Natural killer cell (primary cell): ENCODE results near the gene ZFYVE19. TPM values are rescaled to one million over a fixed set of nuclear protein-coding genes. Genes with fewer than 3 reads are reported as not detected.

Source experiments
- ATAC-seq, 3 donors: fragments of 150-1000 bp in 2 of 3; fragments of 200-7000 bp in 1 of 3; cut with Tn5 transposase; 1 replicate in 1 of 3; 2 replicates in 2 of 3; pipeline ENCODE4 v1.10.0; 2021; ENCODE audit warnings: mild to moderate bottlenecking in 2 of 3, moderate library complexity in 2 of 3
- DNase-seq, 2 donors: peaks; one replicate each; pipeline versions ENCODE4 v3.0.0 to v3.0.0-alpha.2; 2013 to 2021; ENCODE audit warnings: mixed read lengths in 1 of 2
- H3K27ac ChIP-seq: one replicate; pipeline ENCODE4 v1.5.1; 2013; ENCODE audit warnings: mild to moderate bottlenecking, low read length
- H3K27me3 ChIP-seq: one replicate; pipeline ENCODE4 v1.6.1; 2013; ENCODE audit warnings: low read length; ENCODE audit not compliant: control insufficient read depth, insufficient read depth
- H3K36me3 ChIP-seq: one replicate; pipeline ENCODE4 v1.6.1; 2013; ENCODE audit warnings: low read length; ENCODE audit not compliant: control insufficient read depth, insufficient read depth
- H3K4me1 ChIP-seq: one replicate; pipeline ENCODE4 v1.6.1; 2013; ENCODE audit warnings: low read length; ENCODE audit not compliant: control insufficient read depth, insufficient read depth
- H3K4me3 ChIP-seq: one replicate; pipeline ENCODE4 v1.5.1; 2013; ENCODE audit warnings: low read length
- H3K9me3 ChIP-seq: one replicate; pipeline ENCODE4 v1.6.1; 2013; ENCODE audit warnings: low read length; ENCODE audit not compliant: control insufficient read depth, insufficient read depth
- H3K27ac Mint-ChIP-seq, 2 donors: one replicate each; pipeline ENCODE4 v1.8.0; 2022; ENCODE audit warnings: mild to moderate bottlenecking in 2 of 2, mixed read lengths in 2 of 2, moderate library complexity in 1 of 2
- H3K27me3 Mint-ChIP-seq, 2 donors: one replicate each; pipeline ENCODE4 v1.8.0; 2022; ENCODE audit warnings: low read depth in 2 of 2, mixed read lengths in 2 of 2
- H3K36me3 Mint-ChIP-seq: one replicate; pipeline ENCODE4 v1.8.0; 2022; ENCODE audit warnings: mixed read lengths
- H3K4me1 Mint-ChIP-seq, 2 donors: one replicate each; pipeline ENCODE4 v1.8.0; 2022; ENCODE audit warnings: mixed read lengths in 2 of 2
- H3K4me3 Mint-ChIP-seq: one replicate; pipeline ENCODE4 v1.8.0; 2022; ENCODE audit warnings: mild to moderate bottlenecking, moderate library complexity, mixed read lengths
- H3K9me3 Mint-ChIP-seq, 2 donors: one replicate each; pipeline ENCODE4 v1.8.0; 2022; ENCODE audit warnings: mixed read lengths in 2 of 2
- WGBS: methylation state at CpG from one replicate; pipeline ENCODE4 v1.1.7; 2013; ENCODE audit warnings: missing lambda C conversion rate; ENCODE audit not compliant: insufficient coverage; 5-methylcytosine and 5-hydroxymethylcytosine counted together
- intact Hi-C: fragments of 100-400 bp; cut with micrococcal nuclease; formaldehyde crosslinking; loops from one replicate; pipeline ENCODE4 v1.14.2; 2022
- total RNA-seq, 4 donors: library from RNA; stranded (reverse); fragments of 120-200 nt in 1 of 4; gene quantifications; one replicate each; pipeline versions ENCODE4 v1.2.3 to v1.2.4, GENCODE V29; 2013 to 2022
- TF ChIP-seq, protein P1 (sequence below): fragments of 200-600 bp; IDR thresholded peaks from one replicate; pipeline ENCODE4 v1.8.0; 2022; ENCODE audit warnings: antibody characterized with exemption

Gene ZFYVE19
- total RNA-seq, 3 donors from 2014 or later (not counting 1 experiment from before 2014, with no cell fraction given) = 16.4 to 19.7 (median 18.5) TPM

DNA sequence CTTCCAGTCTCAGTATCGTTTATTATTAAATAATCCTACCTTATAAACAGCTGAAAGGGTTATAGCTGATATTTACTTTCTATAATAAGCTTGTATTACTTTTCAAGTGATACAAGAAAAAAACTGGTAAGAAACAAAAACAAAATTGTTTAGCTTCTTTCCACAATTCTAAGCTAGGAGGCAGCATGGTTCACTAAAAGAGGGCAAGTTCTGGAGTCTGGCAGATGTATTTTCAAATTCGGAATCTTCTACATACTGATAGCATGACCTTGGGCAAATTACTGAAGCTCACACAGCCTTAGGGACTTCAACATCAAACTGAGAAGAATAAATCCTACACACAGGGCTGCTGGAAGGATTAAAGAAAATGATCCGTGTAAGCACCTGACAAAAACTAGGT is 21.7 kb upstream of the ZFYVE19 start:
- no peak overlapping the region for H3K27ac ChIP-seq
- H3K36me3 ChIP-seq = no peaks in the 10 kb centered on the region
- H3K4me3 Mint-ChIP-seq = no peak overlapping the region
- 100% methylated on average over 2 of the region's 3 CpGs for WGBS
- intact Hi-C loops = no loop called here
- H3K4me1 ChIP-seq = peaks cover 26% of the 10 kb centered on the region
- no peaks in the 10 kb centered on the region for H3K9me3 Mint-ChIP-seq
- no peaks in the 10 kb centered on the region for H3K27me3 Mint-ChIP-seq
- DNase-seq = no peak
- H3K4me3 ChIP-seq = no peak overlapping the region
- ATAC-seq = no peak
- no peaks in the 10 kb centered on the region for H3K36me3 Mint-ChIP-seq
- TF ChIP-seq, protein P1, sequence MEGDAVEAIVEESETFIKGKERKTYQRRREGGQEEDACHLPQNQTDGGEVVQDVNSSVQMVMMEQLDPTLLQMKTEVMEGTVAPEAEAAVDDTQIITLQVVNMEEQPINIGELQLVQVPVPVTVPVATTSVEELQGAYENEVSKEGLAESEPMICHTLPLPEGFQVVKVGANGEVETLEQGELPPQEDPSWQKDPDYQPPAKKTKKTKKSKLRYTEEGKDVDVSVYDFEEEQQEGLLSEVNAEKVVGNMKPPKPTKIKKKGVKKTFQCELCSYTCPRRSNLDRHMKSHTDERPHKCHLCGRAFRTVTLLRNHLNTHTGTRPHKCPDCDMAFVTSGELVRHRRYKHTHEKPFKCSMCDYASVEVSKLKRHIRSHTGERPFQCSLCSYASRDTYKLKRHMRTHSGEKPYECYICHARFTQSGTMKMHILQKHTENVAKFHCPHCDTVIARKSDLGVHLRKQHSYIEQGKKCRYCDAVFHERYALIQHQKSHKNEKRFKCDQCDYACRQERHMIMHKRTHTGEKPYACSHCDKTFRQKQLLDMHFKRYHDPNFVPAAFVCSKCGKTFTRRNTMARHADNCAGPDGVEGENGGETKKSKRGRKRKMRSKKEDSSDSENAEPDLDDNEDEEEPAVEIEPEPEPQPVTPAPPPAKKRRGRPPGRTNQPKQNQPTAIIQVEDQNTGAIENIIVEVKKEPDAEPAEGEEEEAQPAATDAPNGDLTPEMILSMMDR = no peak
- H3K27me3 ChIP-seq = no peaks in the 10 kb centered on the region
- H3K4me1 Mint-ChIP-seq = peaks cover 37 to 38% of the 10 kb centered on the region in 2 donors
- no peaks in the 10 kb centered on the region for H3K9me3 ChIP-seq
- no peak overlapping the region for H3K27ac Mint-ChIP-seq

- peak overlapping the region in 1 of 2 donors; percentile 79 for H3K27ac Mint-ChIP-seq
These were observed 21.1 kb upstream of the ZFYVE19 start for GRCh38 chr15:40785814-40786213.

GRCh38 chr15:40787344-40787841 is 19.5 kb upstream of the ZFYVE19 start:
- peak overlapping the region; percentile 56 for H3K27ac ChIP-seq
- DNase-seq (peak in 1 of 2 donors; percentile 63), ATAC-seq (peak; percentile 46 to 54 (median 53))
- peaks cover 26% of the 10 kb centered on the region for H3K4me1 ChIP-seq
- intact Hi-C loops = no loop called here
- no peaks in the 10 kb centered on the region for H3K9me3 ChIP-seq
- 12% methylated on average over 4 of the region's 4 CpGs for WGBS
- H3K4me3 ChIP-seq = no peak overlapping the region
- H3K4me1 Mint-ChIP-seq = peaks cover 36 to 40% of the 10 kb centered on the region in 2 donors
- H3K4me3 Mint-ChIP-seq = peak overlapping the region; percentile 32
- H3K36me3 Mint-ChIP-seq = no peaks in the 10 kb centered on the region
- TF ChIP-seq, protein P1 = no peak
- no peaks in the 10 kb centered on the region for H3K27me3 ChIP-seq
- no peaks in the 10 kb centered on the region for H3K9me3 Mint-ChIP-seq
- no peaks in the 10 kb centered on the region for H3K27me3 Mint-ChIP-seq
- peak overlapping the region; percentile 79 to 87 for H3K27ac Mint-ChIP-seq
- peaks cover 5% of the 10 kb centered on the region for H3K36me3 ChIP-seq

More at GRCh38 chr15:40785814-40786213, 21.1 kb upstream of the ZFYVE19 start:
- TF ChIP-seq, protein P1 = no peak
- no peaks in the 10 kb centered on the region for H3K36me3 Mint-ChIP-seq
- H3K9me3 Mint-ChIP-seq = no peaks in the 10 kb centered on the region
- H3K9me3 ChIP-seq = no peaks in the 10 kb centered on the region
- no peaks in the 10 kb centered on the region for H3K36me3 ChIP-seq
- H3K4me3 Mint-ChIP-seq = no peak overlapping the region
- H3K27me3 Mint-ChIP-seq = no peaks in the 10 kb centered on the region
- intact Hi-C loops = no loop called here
- ATAC-seq (no peak), DNase-seq (no peak)
- WGBS = 100% methylated on average over 1 of the region's 2 CpGs
- H3K27ac ChIP-seq = no peak overlapping the region
- no peak overlapping the region for H3K4me3 ChIP-seq
- H3K4me1 ChIP-seq = peaks cover 26% of the 10 kb centered on the region
- no peaks in the 10 kb centered on the region for H3K27me3 ChIP-seq
- H3K4me1 Mint-ChIP-seq = peaks cover 37 to 38% of the 10 kb centered on the region in 2 donors

DNA sequence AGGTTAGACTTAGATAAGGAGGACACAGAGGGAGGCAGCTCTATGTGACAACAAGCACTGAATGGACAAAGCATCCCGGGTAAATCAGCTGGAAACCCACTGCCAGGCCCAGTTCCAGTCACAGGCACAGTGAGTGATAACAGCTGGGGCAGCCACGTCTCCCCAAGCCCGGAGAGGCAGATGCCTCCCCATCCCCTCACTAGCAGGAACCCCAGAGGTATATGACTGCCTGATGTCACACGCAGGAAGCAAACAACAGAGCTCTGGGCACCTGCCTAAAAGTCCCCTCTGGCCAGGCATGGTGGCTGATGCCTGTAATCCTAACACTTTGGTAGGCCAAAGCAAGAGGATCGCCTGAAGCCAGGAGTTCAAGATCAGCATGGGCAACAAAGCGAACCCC is 18.9 kb upstream of the ZFYVE19 start:
- Histone ChIP-seq H3K36me3 (peaks cover 7% of the 10 kb centered on the region), H3K4me3 (no peak overlapping the region), H3K27me3 (no peaks in the 10 kb centered on the region), H3K9me3 (no peaks in the 10 kb centered on the region), H3K4me1 (peaks cover 26% of the 10 kb centered on the region), H3K27ac (peak overlapping the region; percentile 56)
- TF ChIP-seq, protein P1 = no peak
- H3K27ac Mint-ChIP-seq = peak overlapping the region; percentile 79 to 87
- intact Hi-C loops = no loop called here
- peaks cover 31 to 35% of the 10 kb centered on the region in 2 donors for H3K4me1 Mint-ChIP-seq
- no peak for DNase-seq
- no peaks in the 10 kb centered on the region for H3K36me3 Mint-ChIP-seq
- no peak overlapping the region for H3K4me3 Mint-ChIP-seq
- no peaks in the 10 kb centered on the region for H3K27me3 Mint-ChIP-seq
- ATAC-seq = peak in 1 of 3 donors; percentile 21
- H3K9me3 Mint-ChIP-seq = no peaks in the 10 kb centered on the region
- WGBS = 82% methylated on average over 6 of the region's 6 CpGs
